SK-N-MC (cell line): Measurements from ENCODE around the gene ERICH4.

Experiments used
- EZH2 ChIP-seq: fragments of 200-600 bp; sonication (generic); IDR thresholded peaks from one replicate; pipeline ENCODE4 v1.6.1; 2017; ENCODE audit warnings: antibody characterized with exemption
- FOXP2 ChIP-seq: optimal IDR thresholded peaks from 2 replicates; pipeline ENCODE3; 2011; ENCODE audit warnings: mild to moderate bottlenecking, moderate library complexity; ENCODE audit not compliant: insufficient read depth; ENCODE audit errors: extremely low read length, control extremely low read depth
- POLR2AphosphoS5 ChIP-seq: IDR thresholded peaks from 2 replicates; pipeline ENCODE4 v1.6.1; 2012; ENCODE audit warnings: mild to moderate bottlenecking, low read depth, low read length, borderline replicate concordance

GRCh38 chr19:41414461-41414860 is 28.5 kb upstream of the ERICH4 start:
- TF ChIP-seq POLR2AphosphoS5 (no peak), EZH2 (no peak), FOXP2 (no peak)
